Endometrial microvascular endothelial cells (primary cell): ENCODE data around the gene NDUFA5. TPM values are rescaled to one million over a fixed set of nuclear protein-coding genes. Genes with fewer than 3 reads are reported as not detected.

Experiments
- in situ Hi-C: cut with HindIII; loops from 2 replicates; pipeline ENCODE4 v1.10.0; 2017; ENCODE audit warnings: low sequenced_read_pairs, low pct_unique_long_range_greater_than_20kb; ENCODE audit errors: inconsistent ontology term
- total RNA-seq: library from RNA; depleted of rRNA; stranded (reverse); fragments of >200 nt; gene quantifications from one replicate; pipeline ENCODE4 v1.2.3, GENCODE V29; 2015; ENCODE audit errors: inconsistent ontology term

Gene NDUFA5
- total RNA-seq = 42.0 TPM

DNA sequence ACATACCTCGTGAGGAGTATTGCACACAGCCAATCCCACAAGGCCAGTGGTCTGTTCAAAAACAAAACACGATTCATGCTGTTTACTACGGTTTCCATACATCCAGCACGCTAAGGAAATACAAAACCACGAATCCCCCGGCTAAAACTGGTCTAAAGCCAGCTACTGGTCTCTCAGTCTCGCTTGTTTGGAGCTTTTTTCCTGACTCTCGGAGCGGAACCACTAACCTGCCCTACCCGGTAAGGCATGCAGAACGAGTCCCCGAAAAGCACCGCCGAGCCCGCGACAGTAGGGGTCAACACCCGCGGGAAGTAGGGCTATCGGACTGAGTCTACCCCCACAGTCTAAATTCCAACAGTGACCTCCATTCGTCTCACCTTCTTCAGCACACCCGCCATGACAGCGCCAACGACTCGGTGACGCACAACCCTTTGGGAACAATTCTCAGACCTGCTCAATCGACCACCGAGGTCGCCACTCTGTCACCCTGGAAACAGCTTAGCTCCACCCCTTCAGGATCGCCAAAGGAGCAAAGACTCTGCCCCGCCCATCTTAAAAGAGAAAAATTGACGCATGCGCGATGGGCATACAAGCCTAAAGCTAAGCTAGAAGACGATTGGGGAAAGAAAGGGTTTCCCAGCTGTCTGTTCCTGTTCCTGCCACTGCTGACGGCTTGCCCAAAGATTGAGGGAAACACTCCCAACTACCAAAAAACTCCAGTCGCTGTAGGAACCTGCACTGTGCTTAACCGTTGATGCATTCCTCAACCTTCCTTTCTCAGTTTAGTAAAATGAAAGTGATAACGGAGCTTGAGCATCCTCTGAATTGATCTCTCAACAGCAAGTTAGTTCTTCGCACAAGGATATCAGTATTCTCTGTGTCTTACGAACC is at the start of gene NDUFA5:
Gene NDUFA5, minus strand, starts transcription at position 421 of the 891 bp plus-strand sequence. Its CDS starts 23 bp downstream, at position 398.
- in situ Hi-C loops = no loop called here

DNA sequence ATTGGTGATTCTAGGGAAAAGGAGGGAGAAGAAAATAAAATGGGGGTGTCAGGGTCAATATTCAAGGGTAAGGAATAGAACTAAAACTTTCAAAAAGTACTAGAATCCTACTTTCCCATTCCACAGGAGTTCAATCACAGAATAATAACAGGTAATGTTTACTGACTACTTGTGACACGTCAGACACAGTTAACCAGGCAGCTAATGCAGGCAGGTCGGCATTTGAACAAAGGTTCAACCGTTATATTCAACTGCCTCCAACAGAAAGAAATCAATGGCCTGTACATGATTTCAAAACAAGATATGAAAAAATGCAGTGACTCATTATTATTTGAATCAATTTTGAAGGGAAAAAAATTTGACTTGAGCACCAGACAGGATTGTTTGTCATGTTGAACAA is 47.1 kb upstream of the NDUFA5 start:
- in situ Hi-C loops = no loop called here

DNA sequence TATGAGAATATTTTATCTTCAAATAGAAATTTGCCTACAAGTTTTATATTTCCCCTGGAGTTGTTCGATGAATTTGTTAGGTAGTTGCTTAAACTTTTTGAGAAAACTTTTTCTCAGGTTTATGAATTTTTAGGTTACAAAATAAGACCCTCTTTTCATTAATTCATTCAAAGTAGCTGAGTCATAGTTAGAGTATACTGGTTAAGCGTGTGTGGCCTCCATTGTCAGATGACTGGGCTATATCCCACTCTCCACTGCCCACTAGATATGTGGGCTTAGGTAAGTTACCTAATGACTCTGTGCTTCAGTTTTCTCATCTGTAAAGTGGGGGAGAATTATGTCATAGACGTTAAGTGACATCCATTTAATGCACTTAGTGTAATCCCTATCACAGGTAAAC is 45.0 kb upstream of the NDUFA5 start:
- in situ Hi-C loops = no loop called here

DNA sequence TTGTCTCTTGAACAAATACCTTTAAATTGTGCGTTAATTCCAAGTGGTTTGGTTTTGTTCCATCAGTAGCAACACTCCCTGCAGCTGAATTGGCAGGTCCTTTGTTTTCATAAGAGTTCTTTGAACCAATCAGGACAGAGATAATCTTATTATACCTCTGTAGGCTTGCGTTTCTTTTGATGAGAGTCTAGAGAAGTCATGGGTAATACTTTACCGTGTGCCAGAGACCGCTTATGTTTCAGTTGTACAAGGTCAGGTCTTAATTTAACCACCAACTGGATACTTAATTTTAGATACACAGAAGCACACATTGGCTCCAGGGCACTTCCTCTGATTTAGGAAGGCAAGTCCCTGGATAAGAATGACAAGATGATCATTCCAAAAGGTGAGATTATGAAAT is 43.9 kb upstream of the NDUFA5 start, which contains the start of gene ASB15:
Gene ASB15, plus strand, starts transcription at position 292 of the 400 bp plus-strand sequence. CDS start 12,682 bp downstream, outside the sequence.
- in situ Hi-C loops = no loop called here

DNA sequence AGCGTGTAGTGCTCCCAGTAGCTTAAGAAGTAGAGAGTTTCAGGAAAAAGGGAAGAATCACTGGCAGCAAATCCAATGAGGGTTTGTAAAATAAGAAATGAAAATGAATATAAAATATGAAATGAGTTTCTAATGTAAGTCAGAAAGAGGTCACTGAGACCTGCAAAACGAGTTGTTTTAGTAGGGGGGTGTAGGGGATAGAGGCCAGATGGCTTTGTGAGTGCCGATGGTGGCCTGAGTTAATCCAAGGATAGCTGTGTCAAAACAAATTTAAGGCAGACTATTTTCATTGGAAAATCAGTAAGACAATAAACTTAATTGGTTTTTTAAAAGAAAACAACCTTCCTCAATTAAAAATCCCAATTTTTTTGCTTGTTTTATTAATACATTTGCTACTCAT is 43.3 kb upstream of the NDUFA5 start:
- in situ Hi-C loops = no loop called here

DNA sequence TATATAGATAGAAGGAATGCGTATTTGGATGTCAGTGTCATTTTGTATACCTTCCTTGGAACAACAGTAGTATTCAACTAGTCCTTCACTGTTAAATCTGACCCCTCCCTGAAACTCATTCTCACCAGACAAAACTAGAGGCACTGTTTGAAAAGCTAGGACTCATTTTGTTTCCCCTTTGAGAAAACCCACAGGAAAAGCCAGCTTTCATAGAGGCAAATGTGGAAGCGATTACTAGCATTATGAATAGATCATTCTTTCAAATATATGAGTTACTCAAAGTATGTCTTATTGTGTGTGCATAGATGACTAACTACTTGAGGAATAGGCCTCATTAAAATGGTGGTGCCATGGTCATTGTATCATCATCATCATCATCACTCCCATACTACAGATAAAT is 42.1 kb upstream of the NDUFA5 start:
- in situ Hi-C loops = no loop called here

DNA sequence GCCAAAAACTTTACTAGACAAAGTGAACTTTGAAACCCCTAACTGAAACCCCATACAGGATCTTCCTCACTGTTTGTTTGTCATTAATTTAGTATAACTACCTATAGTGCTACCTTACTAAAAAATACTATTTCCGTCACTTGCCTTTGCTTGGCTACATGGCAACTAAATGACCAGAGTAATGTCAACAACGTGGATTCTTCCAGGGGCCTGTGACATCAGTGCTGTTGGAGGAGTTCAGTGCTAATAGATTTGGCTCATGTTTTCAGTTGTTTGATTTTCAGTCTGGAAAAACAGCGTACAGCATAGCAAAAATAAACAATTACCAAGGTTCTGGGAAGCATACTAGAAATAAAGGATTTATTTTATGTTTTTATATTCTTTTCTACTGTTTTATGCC is 41.0 kb upstream of the NDUFA5 start:
- in situ Hi-C loops = no loop called here

DNA sequence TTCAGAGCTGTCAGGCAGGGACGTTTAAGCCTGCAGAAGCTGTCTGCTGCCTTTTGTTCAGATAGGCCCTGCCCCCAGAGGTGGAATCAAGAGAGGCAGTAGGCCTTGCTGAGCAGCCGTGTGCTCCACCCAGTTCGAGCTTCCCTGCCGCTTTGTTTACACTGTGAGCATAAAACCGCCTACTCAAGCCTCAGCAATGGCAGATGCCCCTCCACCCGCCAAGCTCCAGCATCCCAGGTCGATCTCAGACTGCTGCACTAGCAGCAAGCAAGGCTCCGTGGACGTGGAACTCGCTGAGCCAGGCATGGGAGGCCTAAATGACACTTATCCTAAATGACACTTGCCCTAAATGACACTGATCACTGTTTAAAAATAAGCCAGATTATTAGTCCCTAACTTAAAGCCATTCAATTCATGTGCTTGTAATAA is 37.2 kb upstream of the NDUFA5 start:
- in situ Hi-C loops = no loop called here

DNA sequence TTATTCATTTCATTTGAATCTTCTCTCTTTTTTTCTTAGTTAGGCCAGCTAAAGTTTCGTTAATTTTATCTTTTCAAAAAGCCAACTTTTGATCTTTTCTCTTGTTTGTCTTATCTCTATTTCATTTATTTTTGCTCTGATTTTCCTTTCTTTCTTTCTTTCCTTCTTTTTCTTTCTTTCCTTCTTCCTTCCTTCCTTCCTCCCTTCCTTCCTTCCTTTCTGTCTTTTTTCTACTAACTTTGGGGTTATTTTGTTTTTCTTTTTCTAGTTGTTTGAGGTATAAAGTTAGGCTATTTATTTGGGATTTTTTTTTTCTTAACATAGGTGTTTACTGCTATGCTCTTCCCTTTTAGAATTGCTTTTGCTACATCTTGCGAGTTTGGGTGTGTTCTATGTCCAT is 30.8 kb upstream of the NDUFA5 start:
- in situ Hi-C loops = no loop called here

DNA sequence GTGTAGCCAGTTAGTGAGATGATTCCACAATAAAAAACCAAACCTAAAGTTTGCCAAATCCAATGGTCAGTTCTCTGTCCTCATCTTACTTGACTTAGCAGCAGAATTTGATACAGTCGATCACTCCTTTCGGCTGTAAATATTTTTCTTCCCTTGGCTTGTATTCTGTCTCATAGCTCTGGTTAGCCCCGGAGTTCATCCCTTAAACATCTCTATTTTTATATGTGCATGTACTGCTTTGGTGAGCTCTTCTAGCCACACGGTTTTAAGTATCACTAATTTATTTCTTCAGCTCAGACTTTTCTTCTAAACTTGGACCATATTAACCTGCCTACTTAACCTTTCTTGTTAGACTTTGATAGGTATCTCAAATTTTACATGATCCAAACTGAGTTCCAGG is 26.2 kb upstream of the NDUFA5 start:
- in situ Hi-C loops = no loop called here

DNA sequence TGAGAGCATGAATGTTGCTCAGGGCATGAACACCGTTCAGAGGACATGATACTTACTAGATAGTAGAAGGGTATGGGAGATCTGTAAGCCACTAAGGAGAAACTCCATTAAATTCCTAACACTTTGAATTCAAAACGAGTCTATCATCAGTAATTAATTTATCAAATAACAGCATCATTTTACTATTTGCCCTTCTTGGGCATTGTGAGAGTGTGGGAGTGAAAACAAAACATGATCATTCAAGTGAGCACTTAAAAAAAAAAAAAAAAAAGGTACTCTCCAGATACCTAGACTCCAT is 23.5 kb upstream of the NDUFA5 start:
- in situ Hi-C loops = no loop called here

DNA sequence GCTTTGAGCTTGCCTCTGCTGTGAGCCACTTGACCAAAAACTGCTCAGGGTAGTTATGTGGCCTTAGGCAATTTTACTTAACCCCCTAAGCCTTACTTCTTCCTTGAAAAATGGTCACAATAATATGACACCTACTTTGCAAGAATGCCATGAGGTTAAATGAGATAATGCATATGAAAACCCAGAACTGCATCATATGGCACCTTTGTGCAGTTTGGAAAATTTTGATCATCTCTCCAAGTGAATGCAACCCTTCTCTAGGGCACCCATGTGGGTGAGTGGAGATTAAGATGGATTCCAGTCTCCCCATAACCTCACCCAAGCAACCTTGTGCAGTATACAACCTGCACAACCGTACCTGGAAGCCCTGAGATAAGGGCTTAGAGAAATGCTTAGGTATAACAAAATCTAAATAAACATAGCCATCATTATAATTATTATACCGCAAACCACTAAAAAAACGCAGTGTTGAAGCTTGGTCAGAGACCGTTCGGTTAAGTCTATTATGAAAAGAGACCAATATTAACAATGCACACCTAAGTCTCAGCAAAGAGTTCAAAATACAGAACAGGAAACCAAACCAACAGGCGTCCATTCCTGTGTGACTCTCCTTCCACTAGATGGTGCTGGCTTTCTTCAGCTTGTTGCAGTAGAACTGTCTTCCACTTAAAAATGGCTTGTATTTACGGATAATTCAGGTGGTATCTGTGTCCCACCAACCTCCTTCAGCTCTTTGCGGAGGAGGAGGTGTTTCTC is 23.0 kb upstream of the NDUFA5 start:
- in situ Hi-C loops = no loop called here

DNA sequence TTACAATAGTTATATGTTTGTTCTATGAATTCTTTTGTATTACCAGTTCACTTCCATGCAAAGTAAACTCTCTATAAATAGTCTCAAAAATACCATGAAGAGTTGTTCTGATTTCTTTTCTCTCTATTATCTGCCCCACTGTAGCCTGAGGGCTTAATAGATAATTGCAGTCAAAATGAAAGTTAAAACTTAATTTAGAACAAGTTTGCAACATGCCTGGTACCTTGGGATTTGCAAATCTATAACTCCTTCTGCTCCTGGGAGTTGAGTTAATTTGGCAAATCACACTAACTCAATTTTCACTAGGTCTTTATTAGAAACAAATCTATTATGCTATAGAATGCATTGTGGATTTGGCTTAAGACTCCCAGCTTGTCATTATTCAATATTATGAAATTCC is 21.8 kb upstream of the NDUFA5 start:
- in situ Hi-C loops = no loop called here

DNA sequence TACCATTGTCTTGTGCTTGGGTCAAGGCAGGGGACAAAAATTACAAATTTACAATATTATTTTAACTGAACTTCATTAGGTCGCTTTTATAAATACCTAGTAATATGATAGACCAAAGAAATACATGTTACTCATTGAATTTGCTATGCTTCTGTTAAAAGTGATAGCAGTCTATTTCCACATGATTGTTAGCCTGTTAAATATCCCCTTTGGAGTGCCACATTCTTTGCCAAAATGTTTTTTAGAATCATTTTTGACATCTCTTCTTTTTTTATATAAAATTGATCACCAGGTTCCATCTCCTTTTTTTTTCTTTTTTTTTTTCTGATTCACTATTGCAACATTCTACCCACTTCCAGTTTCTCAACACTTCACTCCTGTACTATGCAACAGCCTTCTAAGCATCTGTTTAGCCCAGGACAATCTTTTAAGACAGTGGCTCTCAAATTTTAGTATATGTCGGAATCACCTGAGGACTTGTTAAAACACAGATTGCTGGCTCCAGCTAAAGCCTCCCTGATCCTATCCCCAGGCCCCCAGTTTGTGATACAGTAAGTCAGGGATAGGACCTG is 16.4 kb upstream of the NDUFA5 start:
- in situ Hi-C loops = no loop called here

DNA sequence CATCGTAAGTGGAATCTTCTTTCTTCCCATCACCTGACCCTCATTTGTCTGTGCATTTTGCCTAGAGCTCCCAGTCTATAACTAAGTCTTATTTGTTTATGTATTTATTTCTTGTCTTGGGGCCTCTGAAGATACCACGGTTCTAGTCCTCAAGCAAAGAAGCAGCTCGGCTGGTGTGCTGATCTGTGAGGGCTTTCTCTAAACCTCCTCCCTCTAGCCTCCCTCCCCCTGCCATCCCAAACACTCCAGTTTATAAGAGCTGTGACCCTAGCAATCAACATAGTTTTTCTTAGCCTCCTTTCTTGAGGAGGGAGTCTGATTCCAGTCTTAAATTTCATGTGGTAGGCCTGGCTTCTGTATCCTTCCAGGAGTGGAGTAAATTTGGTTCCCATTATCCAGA is 15.7 kb upstream of the NDUFA5 start:
- in situ Hi-C loops = no loop called here

DNA sequence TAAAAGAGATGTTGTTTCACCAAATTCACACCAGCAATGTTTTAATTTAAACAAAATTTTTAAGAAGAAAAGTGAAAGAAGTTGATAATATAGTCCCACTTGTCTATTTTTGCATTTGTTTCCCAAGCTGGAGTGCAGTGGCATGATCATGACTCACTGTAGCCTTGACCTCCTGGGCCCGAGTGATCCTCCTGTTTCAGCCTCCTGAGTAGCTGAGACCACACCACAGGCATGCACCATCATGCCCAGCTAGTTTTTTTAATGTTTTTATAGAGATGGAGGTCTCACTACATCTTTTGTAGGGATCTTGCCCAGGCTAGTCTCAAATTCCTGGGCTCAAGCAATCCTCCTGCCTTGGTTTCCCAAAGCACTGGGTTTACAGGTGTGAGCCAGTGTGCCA is 14.1 kb upstream of the NDUFA5 start:
- in situ Hi-C loops = no loop called here

DNA sequence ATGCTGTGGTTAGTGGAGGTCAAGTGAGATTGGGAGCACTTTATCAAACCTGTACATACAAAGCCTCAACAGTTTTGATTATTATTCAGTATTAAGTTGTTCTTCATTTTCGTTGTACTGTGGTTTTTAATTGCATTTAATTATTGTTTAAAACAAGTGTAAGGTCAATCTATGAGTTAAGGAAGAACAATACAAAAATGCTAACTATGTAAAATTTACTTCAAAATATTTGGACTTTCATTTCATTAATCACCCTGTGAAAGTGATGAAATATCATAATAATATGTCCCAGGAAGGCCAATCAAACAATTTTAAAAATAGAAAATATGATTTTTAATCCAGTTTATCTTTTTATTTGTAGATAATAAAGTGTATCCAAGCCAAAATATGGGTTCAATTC is 13.6 kb upstream of the NDUFA5 start:
- in situ Hi-C loops = no loop called here

DNA sequence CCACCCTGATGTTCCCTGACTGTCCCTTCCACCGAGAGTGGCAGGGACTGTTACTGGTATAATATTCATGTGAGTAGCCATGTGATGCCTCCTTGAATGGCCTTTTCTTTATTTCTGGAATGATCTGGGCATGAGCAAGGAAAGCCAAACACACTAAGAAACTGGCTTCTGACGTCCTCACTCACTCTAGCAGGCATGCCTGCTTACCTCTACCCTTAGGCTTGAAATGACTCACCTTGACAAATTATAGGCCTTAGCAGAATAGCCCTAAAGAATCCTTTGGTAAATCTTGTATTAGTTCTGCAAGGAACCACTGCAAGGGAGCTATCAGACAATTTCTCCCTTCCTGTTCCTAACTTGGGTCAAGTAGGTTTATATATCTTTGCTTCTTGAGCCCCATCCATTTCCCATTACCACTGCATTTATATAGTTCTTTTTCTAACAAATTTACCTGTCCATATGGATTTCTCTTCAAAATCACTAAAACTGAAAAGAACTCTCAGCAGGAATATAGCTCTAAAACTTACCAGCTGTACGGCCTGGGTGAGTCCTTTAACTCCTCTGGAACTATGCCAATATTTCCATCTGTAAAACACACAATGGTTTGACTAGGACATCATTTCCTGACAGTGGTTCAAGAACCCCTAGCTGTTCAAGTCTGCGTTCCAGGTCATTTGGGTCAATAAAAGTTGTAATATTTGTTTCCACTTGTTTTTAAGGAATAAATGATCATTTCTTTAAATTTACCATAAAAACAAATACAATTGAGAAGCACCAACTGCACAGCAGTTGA is 13.0 kb upstream of the NDUFA5 start:
- in situ Hi-C loops = no loop called here

DNA sequence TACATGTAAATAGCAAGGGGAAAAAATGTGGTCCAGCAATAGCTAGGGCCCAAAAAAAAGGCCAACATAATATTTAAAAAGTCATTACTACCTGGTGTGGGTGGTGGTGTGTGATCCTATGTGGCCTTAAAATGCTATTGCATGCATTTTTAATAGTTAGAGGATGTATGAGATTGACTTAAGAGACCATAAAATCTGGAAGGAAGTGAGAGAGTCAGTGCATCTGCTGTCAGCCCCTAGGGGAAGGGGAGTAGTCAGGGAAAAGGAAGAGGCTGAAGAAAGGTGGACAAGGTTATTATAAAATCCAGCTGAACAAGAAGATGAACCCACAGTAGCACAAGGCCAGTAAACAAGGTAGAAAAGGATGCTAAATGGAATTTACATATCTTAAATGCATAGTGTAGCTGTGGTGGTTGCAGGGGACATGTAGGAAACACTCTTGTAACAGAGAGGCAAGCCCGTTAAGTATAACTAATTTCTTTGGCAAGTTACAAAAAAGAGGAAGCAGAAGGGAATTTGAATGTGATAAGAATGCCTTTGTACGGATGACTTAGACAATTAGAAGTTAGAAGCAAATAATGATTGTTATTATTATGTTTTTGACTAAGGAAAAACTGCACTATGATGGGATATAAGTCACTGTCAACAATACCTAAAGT is 11.9 kb upstream of the NDUFA5 start:
- in situ Hi-C loops = no loop called here
